Activated T-cell treated with anti-CD3 and anti-CD28 coated beads, Interleukin-2, amount 50 U/mL, for 48 hours (primary cell): Measurements from ENCODE around the gene ABHD2.
"Not testable (repeated sequence)": the region's sequence is repeated elsewhere in the genome, so short reads cannot be mapped to it uniquely, and the experiment has no call there.

Experiments
- DNase-seq, 2 experiments: peaks; one replicate each; pipeline ENCODE4 v3.0.0-alpha.2; 2020

Gene ABHD2

GRCh38 chr15:89101302-89102193 lies 13.3 kb downstream of the ABHD2 start:
- no peak for DNase-seq

GRCh38 chr15:89103481-89104171 lies 15.4 kb downstream of the ABHD2 start:
- no peak for DNase-seq

GRCh38 chr15:89104172-89104564 lies 15.9 kb downstream of the ABHD2 start:
- DNase-seq, result no peak

GRCh38 chr15:89105147-89105546 lies 16.9 kb downstream of the ABHD2 start:
- DNase-seq, result no peak

- no peak for DNase-seq
Observed at GRCh38 chr15:89106200-89106599, 17.9 kb downstream of the ABHD2 start.

GRCh38 chr15:89107984-89108383 lies 19.7 kb downstream of the ABHD2 start:
- no peak for DNase-seq

GRCh38 chr15:89108835-89109234 lies 20.6 kb downstream of the ABHD2 start:
- DNase-seq, result no peak

- no peak for DNase-seq
Observed at GRCh38 chr15:89109238-89109637, 21.0 kb downstream of the ABHD2 start.

- DNase-seq, result no peak
Observed at GRCh38 chr15:89110060-89110459, 21.8 kb downstream of the ABHD2 start.

- no peak for DNase-seq
Observed at GRCh38 chr15:89111352-89111751, 23.1 kb downstream of the ABHD2 start.

GRCh38 chr15:89111961-89112340 lies 23.7 kb downstream of the ABHD2 start:
- DNase-seq, result no peak

GRCh38 chr15:89112341-89112971 lies 24.2 kb downstream of the ABHD2 start:
- DNase-seq, result no peak

- DNase-seq, result no peak
Observed at GRCh38 chr15:89113296-89114024, 25.2 kb downstream of the ABHD2 start.

GRCh38 chr15:89114990-89115389 lies 26.7 kb downstream of the ABHD2 start:
- DNase-seq, result no peak

- no peak for DNase-seq
Observed at GRCh38 chr15:89115547-89115946, 27.3 kb downstream of the ABHD2 start.

GRCh38 chr15:89116404-89116803 lies 28.1 kb downstream of the ABHD2 start:
- no peak for DNase-seq

GRCh38 chr15:89117790-89118189 lies 29.5 kb downstream of the ABHD2 start:
- DNase-seq, result no peak

- DNase-seq, result no peak
Observed at GRCh38 chr15:89118481-89118989, 30.3 kb downstream of the ABHD2 start.

GRCh38 chr15:89119489-89120478 lies 31.5 kb downstream of the ABHD2 start:
- no peak for DNase-seq

- not testable (repeated sequence) for DNase-seq
Observed at GRCh38 chr15:89120479-89121000, 32.3 kb downstream of the ABHD2 start.

- DNase-seq, result no peak
Observed at GRCh38 chr15:89121414-89121813, 33.2 kb downstream of the ABHD2 start.
